Mammary epithelial cell (primary cell): ENCODE results near the gene CCDC70.

Source experiments
- CTCF ChIP-seq, 2 donors: IDR thresholded peaks in 1 of 2; conservative IDR thresholded peaks in 1 of 2; 2 replicates each; pipeline ENCODE4 v1.5.1; 2011 to 2012; ENCODE audit warnings: inconsistent platforms in 2 of 2, low read length in 2 of 2, mild to moderate bottlenecking in 2 of 2, control low read depth in 1 of 2, low read depth in 1 of 2; ENCODE audit not compliant: insufficient read depth in 1 of 2; ENCODE audit errors: extremely low read depth in 1 of 2
- EZH2 ChIP-seq: IDR thresholded peaks from 2 replicates; pipeline ENCODE4 v1.6.1; 2012; ENCODE audit warnings: low read length, inconsistent platforms, borderline replicate concordance

GRCh38 chr13:51833980-51834379 is 27.8 kb upstream of the CCDC70 start:
- TF ChIP-seq EZH2 (no peak), CTCF (conservative IDR thresholded peaks at IDR 0.05 in 1 of 2, IDR thresholded peaks at IDR 0.05 in 1 of 2; ENCODE audit: extremely low read depth in 1 of 2, insufficient read depth in 1 of 2, low read depth in 1 of 2, low read length in 2 of 2) (no peak)
